Peyer's patch (tissue), 4 donors: ENCODE measurements around the gene TTC12. TPM values are rescaled to one million over a fixed set of nuclear protein-coding genes. Genes with fewer than 3 reads are reported as not detected.

ENCODE experiments used
- DNase-seq, 3 donors: peaks; one replicate each; pipeline ENCODE4 v3.0.0-alpha.2; 2017 to 2019
- H3K27ac ChIP-seq, 4 donors: fragments of 200-600 bp; sonication (generic); one replicate each; pipeline ENCODE4 v1.5.1; 2016 to 2019
- H3K27me3 ChIP-seq, 2 donors: fragments of 200-600 bp; sonication (generic); one replicate each; pipeline ENCODE4 v1.5.1; 2019
- H3K36me3 ChIP-seq, 3 donors: fragments of 200-600 bp; sonication (generic); one replicate each; pipeline ENCODE4 v1.5.1; 2016 to 2019
- H3K4me1 ChIP-seq, 4 donors: fragments of 200-600 bp; sonication (generic); one replicate each; pipeline ENCODE4 v1.5.1; 2016 to 2019
- H3K4me3 ChIP-seq, 4 donors: fragments of 200-600 bp; sonication (generic); 1 replicate in 3 of 4; 2 replicates in 1 of 4; pipeline ENCODE4 v1.5.1; 2016 to 2019; ENCODE audit warnings: mild to moderate bottlenecking in 1 of 4
- H3K9me3 ChIP-seq, 4 donors: fragments of 200-600 bp; sonication (generic); one replicate each; pipeline ENCODE4 v1.5.1; 2016 to 2019; ENCODE audit warnings: mild to moderate bottlenecking in 1 of 4
- POLR2A ChIP-seq, 2 donors: fragments of 450-650 bp; IDR thresholded peaks; one replicate each; pipeline ENCODE4 v1.5.1; 2017; ENCODE audit warnings: antibody characterized with exemption in 2 of 2, mild to moderate bottlenecking in 2 of 2, moderate library complexity in 2 of 2
- total RNA-seq, 4 donors: library from RNA; depleted of rRNA; stranded (reverse); fragments of >200 nt; gene quantifications; one replicate each; pipeline ENCODE4 v1.1.0, GENCODE V29; 2016
- TF ChIP-seq, protein P1 (sequence below), 6 experiments: fragments of 450-650 bp in 4 of 6; fragments of 200-600 bp in 2 of 6; sonication (generic) in 1 of 6; IDR thresholded peaks; one replicate each; pipeline ENCODE4 v1.5.1; 2017 to 2019; ENCODE audit warnings: antibody characterized with exemption in 6 of 6, mild to moderate bottlenecking in 3 of 6, moderate library complexity in 1 of 6

TTC12 gene
- total RNA-seq, 4 donors from 2014 or later, result 6.3 to 62.7 (median 19.8) TPM

GRCh38 chr11:113393501-113393985 lies 79.2 kb downstream of the TTC12 start:
- TF ChIP-seq, protein P1, sequence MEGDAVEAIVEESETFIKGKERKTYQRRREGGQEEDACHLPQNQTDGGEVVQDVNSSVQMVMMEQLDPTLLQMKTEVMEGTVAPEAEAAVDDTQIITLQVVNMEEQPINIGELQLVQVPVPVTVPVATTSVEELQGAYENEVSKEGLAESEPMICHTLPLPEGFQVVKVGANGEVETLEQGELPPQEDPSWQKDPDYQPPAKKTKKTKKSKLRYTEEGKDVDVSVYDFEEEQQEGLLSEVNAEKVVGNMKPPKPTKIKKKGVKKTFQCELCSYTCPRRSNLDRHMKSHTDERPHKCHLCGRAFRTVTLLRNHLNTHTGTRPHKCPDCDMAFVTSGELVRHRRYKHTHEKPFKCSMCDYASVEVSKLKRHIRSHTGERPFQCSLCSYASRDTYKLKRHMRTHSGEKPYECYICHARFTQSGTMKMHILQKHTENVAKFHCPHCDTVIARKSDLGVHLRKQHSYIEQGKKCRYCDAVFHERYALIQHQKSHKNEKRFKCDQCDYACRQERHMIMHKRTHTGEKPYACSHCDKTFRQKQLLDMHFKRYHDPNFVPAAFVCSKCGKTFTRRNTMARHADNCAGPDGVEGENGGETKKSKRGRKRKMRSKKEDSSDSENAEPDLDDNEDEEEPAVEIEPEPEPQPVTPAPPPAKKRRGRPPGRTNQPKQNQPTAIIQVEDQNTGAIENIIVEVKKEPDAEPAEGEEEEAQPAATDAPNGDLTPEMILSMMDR (IDR thresholded peaks at IDR 0.05), result no peak
- H3K4me1 ChIP-seq, result no peaks in the 10 kb centered on the region

DNA sequence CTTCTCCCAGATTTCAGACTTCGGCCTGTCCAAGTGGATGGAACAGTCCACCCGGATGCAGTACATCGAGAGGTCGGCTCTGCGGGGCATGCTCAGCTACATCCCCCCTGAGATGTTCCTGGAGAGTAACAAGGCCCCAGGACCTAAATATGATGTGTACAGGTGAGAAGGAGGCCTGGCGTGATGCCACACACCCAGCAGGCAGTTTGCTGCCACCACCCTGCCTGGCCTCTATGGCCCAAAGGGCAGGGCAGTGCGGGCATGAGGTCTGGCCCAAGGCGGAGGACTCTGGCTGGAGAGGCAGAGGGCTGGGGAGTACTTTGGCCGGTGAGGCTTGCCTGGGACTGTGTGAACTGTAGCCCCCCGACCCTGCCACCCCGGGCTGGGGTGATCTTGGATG lies 80.5 kb downstream of the TTC12 start:
- H3K27ac ChIP-seq, result no peak overlapping the region
- TF ChIP-seq POLR2A (IDR thresholded peaks at IDR 0.05), result no peak
- TF ChIP-seq, protein P1 (IDR thresholded peaks at IDR 0.05), result no peak
- no peaks in the 10 kb centered on the region for H3K27me3 ChIP-seq

More at GRCh38 chr11:113393501-113393985, 79.2 kb downstream of the TTC12 start:
- no peaks in the 10 kb centered on the region for H3K27me3 ChIP-seq
- H3K9me3 ChIP-seq, result no peaks in the 10 kb centered on the region
- no peak overlapping the region for H3K27ac ChIP-seq
- H3K36me3 ChIP-seq, result no peaks in the 10 kb centered on the region
- no peak overlapping the region for H3K4me3 ChIP-seq
- no peak for DNase-seq

DNA sequence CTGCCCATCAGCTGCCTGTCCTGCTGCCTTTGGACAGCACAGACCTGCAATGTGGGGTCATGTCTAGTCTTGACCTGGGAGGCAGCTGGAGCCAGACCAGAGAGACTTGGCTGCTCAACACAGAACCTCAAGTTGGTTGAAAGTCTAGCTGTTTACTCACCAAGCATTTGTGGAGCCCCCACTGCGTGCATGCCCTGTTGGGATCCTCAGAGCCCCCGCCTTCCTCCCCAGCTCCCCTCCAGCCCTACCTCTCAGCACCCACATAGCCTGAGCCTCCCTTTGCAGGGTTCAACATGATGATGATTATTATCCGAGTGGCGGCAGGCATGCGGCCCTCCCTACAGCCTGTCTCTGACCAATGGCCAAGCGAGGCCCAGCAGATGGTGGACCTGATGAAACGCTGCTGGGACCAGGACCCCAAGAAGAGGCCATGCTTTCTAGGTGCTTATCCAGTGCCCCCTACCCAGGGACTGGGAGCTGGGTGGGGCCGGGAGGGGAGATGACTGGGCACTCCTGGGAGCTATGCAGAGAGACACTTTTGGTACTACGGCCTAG lies 81.5 kb downstream of the TTC12 start:
- Histone ChIP-seq H3K4me1 (no peaks in the 10 kb centered on the region), H3K27ac (no peak overlapping the region), H3K4me3 (no peak overlapping the region), H3K27me3 (no peaks in the 10 kb centered on the region), H3K36me3 (no peaks in the 10 kb centered on the region), H3K9me3 (no peaks in the 10 kb centered on the region)
- no peak for DNase-seq
- TF ChIP-seq POLR2A (IDR thresholded peaks at IDR 0.05), result no peak
- TF ChIP-seq, protein P1 (IDR thresholded peaks at IDR 0.05), result no peak

More for the DNA sequence above, 80.5 kb downstream of the TTC12 start:
- no peaks in the 10 kb centered on the region for H3K9me3 ChIP-seq
- DNase-seq, result no peak
- no peak overlapping the region for H3K4me3 ChIP-seq
- no peaks in the 10 kb centered on the region for H3K4me1 ChIP-seq
- no peaks in the 10 kb centered on the region for H3K36me3 ChIP-seq

DNA sequence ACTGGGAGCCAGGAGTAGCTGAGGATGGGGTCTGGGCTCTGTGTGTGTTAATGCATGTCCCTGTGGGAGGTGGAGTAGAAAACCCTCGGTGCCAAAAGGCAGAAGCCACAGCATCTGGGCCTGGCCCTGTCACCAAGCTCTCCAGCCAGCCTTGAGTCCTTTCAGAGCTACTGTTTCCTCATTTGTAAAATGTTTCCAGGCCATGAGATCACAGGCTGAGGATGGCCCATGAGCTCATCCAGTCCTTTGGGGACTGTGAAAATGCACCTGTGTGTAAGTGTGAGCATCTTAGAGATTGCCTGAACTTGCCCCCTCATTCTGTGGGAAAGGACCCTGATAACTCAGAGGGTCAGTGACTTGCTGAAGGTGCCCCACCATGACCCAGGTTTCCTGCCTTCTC lies 82.3 kb downstream of the TTC12 start:
- TF ChIP-seq, protein P1 (IDR thresholded peaks at IDR 0.05), result no peak
- TF ChIP-seq POLR2A (IDR thresholded peaks at IDR 0.05), result no peak
- Histone ChIP-seq H3K27ac (no peak overlapping the region), H3K4me3 (no peak overlapping the region), H3K27me3 (no peaks in the 10 kb centered on the region), H3K9me3 (no peaks in the 10 kb centered on the region), H3K36me3 (no peaks in the 10 kb centered on the region), H3K4me1 (no peaks in the 10 kb centered on the region)
- no peak for DNase-seq

GRCh38 chr11:113397212-113397611 lies 82.8 kb downstream of the TTC12 start:
- no peak overlapping the region for H3K27ac ChIP-seq
- H3K4me1 ChIP-seq, result no peaks in the 10 kb centered on the region
- no peak overlapping the region for H3K4me3 ChIP-seq
- H3K27me3 ChIP-seq, result no peaks in the 10 kb centered on the region
- no peak for TF ChIP-seq POLR2A (IDR thresholded peaks at IDR 0.05)
- TF ChIP-seq, protein P1 (IDR thresholded peaks at IDR 0.05), result no peak
- DNase-seq, result no peak
- no peaks in the 10 kb centered on the region for H3K36me3 ChIP-seq
- H3K9me3 ChIP-seq, result no peaks in the 10 kb centered on the region

GRCh38 chr11:113397821-113398220 lies 83.4 kb downstream of the TTC12 start:
- Histone ChIP-seq H3K27ac (no peak overlapping the region), H3K4me1 (no peaks in the 10 kb centered on the region), H3K9me3 (no peaks in the 10 kb centered on the region), H3K27me3 (no peaks in the 10 kb centered on the region), H3K4me3 (no peak overlapping the region), H3K36me3 (no peaks in the 10 kb centered on the region)
- no peak for TF ChIP-seq POLR2A (IDR thresholded peaks at IDR 0.05)
- TF ChIP-seq, protein P1 (IDR thresholded peaks at IDR 0.05), result no peak
- DNase-seq, result no peak
